ENCODE measurements around the gene PDXDC1.
"Not testable (repeated sequence)": the region's sequence is repeated elsewhere in the genome, so short reads cannot be mapped to it uniquely, and the experiment has no call there.

The PDXDC1 gene

GRCh38 chr16:15080883-15081282 lies 106.1 kb downstream of the PDXDC1 start:
- DNase-seq = not testable (repeated sequence)

DNA sequence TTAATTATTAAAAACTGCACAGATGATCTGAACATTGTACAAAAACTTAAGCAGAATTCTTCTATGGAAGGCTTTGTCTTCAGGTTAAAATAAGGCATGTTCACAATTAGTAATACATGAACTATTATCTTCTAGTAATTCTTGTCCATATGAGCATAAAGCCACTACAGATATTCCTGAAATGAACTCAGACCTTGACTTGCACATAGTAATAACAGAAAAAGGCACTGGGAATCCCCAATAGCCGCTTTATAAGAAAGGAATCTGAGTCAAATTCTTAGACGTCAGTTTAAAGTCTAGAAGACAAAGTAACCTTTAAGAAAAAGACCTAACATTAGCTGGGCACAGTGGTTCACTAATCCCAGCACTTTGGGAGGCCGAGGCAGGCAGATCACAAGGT lies 108.0 kb downstream of the PDXDC1 start:
- not testable (repeated sequence) for DNase-seq

DNA sequence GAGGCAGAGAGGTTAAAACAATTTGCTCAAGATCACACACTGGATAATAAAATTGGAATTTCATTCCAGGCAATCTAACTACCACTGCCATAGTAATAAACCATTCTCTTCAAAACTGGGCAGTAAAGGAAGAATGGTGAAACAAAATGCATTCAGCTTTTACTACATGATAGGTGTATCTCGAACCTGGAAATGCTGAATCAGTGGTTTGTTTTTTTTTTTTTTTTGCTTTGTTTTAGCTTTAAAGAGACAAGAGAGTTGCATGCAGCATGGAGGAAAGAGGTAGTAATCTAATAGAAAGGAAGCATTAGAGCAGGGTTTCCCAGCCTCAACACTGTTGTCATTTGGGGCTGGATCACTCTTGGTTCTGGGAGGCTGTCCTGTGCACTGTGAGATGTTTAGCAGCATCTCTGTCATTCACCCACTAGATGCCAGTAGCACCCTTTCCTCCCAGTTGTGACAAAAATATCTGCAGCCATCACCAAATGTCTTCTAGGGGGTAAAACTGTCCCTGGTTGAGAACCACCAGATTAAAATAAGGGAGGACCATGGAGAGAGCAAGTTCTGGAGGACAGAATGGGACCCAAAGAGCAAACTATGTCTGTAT lies 115.9 kb downstream of the PDXDC1 start:
- not testable (repeated sequence) for DNase-seq

DNA sequence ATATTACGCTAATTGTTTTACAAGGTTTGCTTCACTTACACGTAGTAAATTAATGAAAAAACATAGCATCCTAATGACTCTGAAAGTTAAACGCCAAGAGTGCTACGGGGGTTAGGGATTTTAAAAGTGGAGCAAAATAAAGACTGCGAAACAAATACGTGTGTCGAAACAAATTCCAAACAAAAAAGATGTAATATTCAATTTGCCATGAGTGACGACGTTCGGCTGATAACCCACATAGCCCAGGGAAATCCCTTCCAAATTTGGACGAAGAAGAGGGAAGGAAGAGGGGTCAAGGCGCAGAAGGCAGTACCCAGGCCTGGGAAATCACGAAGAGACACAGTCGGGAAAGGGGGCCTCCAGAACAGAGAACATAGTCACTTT lies 118.7 kb downstream of the PDXDC1 start:
- DNase-seq = not testable (repeated sequence)

GRCh38 chr16:15093955-15094827 lies 119.4 kb downstream of the PDXDC1 start, which contains the start of gene RRN3:
TSS of gene RRN3 (minus strand) at chr16:15094272. CDS start at chr16:15094233, 39 bp downstream.
- DNase-seq = peak; percentile 95

- not testable (repeated sequence) for DNase-seq
Observed at GRCh38 chr16:15096583-15096972, 121.8 kb downstream of the PDXDC1 start.

- DNase-seq = not testable (repeated sequence)
Observed at GRCh38 chr16:15099366-15099909, 124.6 kb downstream of the PDXDC1 start.

GRCh38 chr16:15100372-15100987 lies 125.7 kb downstream of the PDXDC1 start:
- DNase-seq = not testable (repeated sequence)

- not testable (repeated sequence) for DNase-seq
Observed at GRCh38 chr16:15127641-15128425, 153.0 kb downstream of the PDXDC1 start.

- DNase-seq = not testable (repeated sequence)
Observed at GRCh38 chr16:15130256-15130932, 155.6 kb downstream of the PDXDC1 start.

DNA sequence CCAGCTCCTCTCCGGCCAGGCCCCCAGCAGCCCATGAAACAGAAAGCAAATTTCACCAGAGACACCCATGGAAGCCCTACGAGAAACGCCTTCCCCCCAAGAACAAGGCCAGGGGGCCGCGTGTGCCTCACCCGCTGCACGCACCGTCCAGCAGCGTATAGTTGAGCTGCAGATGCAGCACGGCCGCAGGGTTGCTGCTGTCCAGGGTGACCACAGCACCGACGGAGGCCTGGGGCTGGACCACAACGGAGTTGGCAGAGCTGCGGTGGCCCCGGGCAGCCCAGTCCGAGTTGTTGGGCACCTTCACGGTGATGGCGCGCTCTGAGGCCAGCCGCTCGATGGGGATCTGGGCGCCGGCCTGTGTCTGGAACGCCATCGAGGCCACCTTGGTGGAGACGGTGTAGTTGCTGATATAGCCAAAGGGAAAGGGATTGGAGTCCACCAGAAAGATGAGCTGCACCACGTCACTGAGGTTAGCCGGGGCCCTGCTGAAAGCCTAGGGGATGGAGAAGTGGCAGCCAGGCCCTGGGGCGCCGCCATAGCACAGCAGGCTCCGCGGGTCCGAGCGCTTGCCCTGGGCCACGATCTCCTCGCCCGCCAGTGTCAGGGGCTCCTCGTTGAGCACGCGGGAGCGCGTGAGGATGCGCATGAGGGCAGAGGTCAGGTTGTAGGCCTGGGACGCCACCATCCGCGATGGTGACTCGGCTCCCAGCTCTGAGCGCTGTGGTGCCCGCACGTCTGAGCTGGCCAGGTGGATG lies 156.3 kb downstream of the PDXDC1 start:
- DNase-seq = not testable (repeated sequence)

DNA sequence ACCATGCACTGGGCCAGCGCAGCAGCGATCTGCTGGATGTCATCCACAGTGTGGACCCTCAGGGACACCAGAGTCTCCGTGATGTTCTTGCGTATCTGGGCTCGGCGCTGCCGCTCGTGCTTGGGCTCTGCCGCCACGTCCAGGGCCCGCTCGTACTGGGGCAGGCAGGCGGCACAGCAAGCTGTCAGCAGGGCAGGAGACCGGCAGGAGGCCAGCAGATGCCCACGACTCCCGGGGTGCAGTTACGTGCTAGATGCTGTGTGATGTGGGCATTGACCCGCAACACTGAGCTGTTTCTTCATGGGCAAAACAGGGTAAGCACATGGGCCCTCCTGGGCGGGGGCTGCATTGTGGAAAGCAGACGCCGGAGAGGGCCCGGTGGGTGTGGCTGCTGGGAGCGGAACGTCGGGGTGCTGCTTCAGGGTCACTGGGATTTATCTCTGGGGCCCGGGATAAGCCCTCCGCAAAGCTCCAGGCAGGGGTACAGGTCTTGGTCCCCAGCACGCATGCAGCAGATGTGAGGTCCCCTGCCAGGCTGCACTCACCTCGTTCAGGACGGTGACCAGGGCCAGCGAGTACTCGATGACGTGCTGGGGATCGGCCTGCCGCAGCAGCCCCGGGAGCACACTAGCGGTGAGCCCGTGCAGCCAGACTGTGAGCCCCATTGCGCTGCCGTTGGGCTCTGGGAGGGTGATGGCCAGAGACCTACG lies 158.0 kb downstream of the PDXDC1 start:
- not testable (repeated sequence) for DNase-seq

- DNase-seq = not testable (repeated sequence)
Observed at GRCh38 chr16:15133554-15133953, 158.7 kb downstream of the PDXDC1 start.

GRCh38 chr16:15134752-15135482 lies 160.1 kb downstream of the PDXDC1 start:
- not testable (repeated sequence) for DNase-seq

- not testable (repeated sequence) for DNase-seq
Observed at GRCh38 chr16:15135483-15136360, 160.9 kb downstream of the PDXDC1 start.

GRCh38 chr16:15137514-15137913 lies 162.7 kb downstream of the PDXDC1 start:
- not testable (repeated sequence) for DNase-seq

DNA sequence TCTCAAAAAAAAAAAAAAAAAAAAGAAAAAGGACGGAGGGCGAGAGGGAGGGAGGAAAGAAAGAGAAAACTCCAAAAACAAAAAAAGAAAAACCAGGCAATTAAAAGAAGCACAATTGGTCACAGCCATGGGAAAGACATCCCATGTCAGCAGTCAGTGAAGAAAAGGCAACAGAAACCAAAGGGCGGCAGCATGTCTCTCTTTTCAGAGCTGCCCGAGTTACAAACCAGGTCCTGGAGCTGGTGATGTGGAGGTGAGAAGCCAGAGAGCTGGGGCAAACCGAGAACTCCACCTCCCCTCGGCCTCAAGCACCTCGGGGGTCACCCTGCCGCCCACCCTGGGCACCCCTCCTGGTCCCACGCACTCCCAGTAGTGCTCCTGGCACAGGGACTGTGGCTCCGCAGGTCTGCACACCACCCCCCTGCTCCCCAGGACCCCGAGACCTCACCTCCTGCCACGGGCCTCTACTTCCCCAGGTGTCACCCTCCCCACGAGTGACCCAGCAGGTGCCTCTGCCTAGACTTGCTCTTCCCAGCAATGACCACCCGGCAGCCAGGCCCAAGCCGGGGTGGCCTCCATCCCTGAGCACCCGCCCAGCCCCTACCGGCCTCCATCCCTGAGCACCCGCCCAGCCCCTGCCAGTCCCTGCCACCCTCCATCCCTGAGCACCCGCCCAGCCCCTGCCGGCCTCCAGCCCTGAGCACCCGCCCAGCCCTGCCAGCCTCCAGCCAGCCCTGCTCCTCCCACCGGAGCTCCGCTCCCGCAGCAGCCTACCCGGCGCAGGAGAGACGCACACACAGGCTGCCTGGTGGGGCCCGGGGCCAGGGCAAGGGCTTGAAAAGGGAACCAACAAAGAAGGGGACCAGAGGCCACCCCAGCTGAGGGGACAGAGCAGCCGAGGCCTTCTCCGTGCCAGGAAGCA lies 165.9 kb downstream of the PDXDC1 start:
- DNase-seq = not testable (repeated sequence)
